ENCODE results near the gene KIF4A.
"Not testable (repeated sequence)": the region's sequence is repeated elsewhere in the genome, so short reads cannot be mapped to it uniquely, and the experiment has no call there.

The KIF4A gene

GRCh38 chrX:70289168-70289792 lies 624 bp upstream of the KIF4A start:
- no peak for DNase-seq

- no peak for DNase-seq
Measured at GRCh38 chrX:70292788-70293187, 2.9 kb downstream of the KIF4A start.

- no peak for DNase-seq
Measured at GRCh38 chrX:70293621-70294020, 3.7 kb downstream of the KIF4A start.

- no peak for DNase-seq
Measured at GRCh38 chrX:70301716-70302115, 11.8 kb downstream of the KIF4A start.

- DNase-seq, result no peak
Measured at GRCh38 chrX:70313503-70313902, 23.6 kb downstream of the KIF4A start.

GRCh38 chrX:70322784-70323183 lies 32.9 kb downstream of the KIF4A start:
- DNase-seq, result no peak

GRCh38 chrX:70323628-70324027 lies 33.7 kb downstream of the KIF4A start:
- not testable (repeated sequence) for DNase-seq

GRCh38 chrX:70324326-70324725 lies 34.4 kb downstream of the KIF4A start:
- no peak for DNase-seq

- no peak for DNase-seq
Measured at GRCh38 chrX:70331161-70331560, 41.3 kb downstream of the KIF4A start.

- no peak for DNase-seq
Measured at GRCh38 chrX:70332600-70332999, 42.7 kb downstream of the KIF4A start.

- DNase-seq, result no peak
Measured at GRCh38 chrX:70336767-70337166, 46.9 kb downstream of the KIF4A start.

- DNase-seq, result no peak
Measured at GRCh38 chrX:70338290-70338689, 48.4 kb downstream of the KIF4A start.

GRCh38 chrX:70343435-70343834 lies 53.5 kb downstream of the KIF4A start:
- no peak for DNase-seq

GRCh38 chrX:70346418-70347070 lies 56.6 kb downstream of the KIF4A start:
- DNase-seq, result no peak

- DNase-seq, result not testable (repeated sequence)
Measured at GRCh38 chrX:70348825-70349224, 58.9 kb downstream of the KIF4A start.

GRCh38 chrX:70349367-70350125 lies 59.6 kb downstream of the KIF4A start:
- not testable (repeated sequence) for DNase-seq

- DNase-seq, result no peak
Measured at GRCh38 chrX:70352496-70352895, 62.6 kb downstream of the KIF4A start.

- DNase-seq, result no peak
Measured at GRCh38 chrX:70353514-70353913, 63.6 kb downstream of the KIF4A start.

- DNase-seq, result no peak
Measured at GRCh38 chrX:70354716-70355115, 64.8 kb downstream of the KIF4A start.

- no peak for DNase-seq
Measured at GRCh38 chrX:70359458-70359857, 69.6 kb downstream of the KIF4A start.

- DNase-seq, result no peak
Measured at GRCh38 chrX:70360366-70360765, 70.5 kb downstream of the KIF4A start.

GRCh38 chrX:70368731-70369130 lies 78.8 kb downstream of the KIF4A start:
- DNase-seq, result not testable (repeated sequence)

- no peak for DNase-seq
Measured at GRCh38 chrX:70386235-70386634, 96.3 kb downstream of the KIF4A start.

GRCh38 chrX:70398899-70399298 lies 109.0 kb downstream of the KIF4A start:
- no peak for DNase-seq
